NOMO-1 (cell line): Measurements from ENCODE around the gene PASK.

ENCODE experiments used
- DNase-seq, 2 experiments: peaks; one replicate each; lab custom pipeline; 2025; ENCODE audit not compliant: unreplicated experiment in 2 of 2; lab: John Stamatoyannopoulos, UW

PASK gene

GRCh38 chr2:241182126-241182525 is 32.9 kb upstream of the PASK start:
- DNase-seq, result no peak

- no peak for DNase-seq
Observed at GRCh38 chr2:241180495-241180894, 31.2 kb upstream of the PASK start.

DNA sequence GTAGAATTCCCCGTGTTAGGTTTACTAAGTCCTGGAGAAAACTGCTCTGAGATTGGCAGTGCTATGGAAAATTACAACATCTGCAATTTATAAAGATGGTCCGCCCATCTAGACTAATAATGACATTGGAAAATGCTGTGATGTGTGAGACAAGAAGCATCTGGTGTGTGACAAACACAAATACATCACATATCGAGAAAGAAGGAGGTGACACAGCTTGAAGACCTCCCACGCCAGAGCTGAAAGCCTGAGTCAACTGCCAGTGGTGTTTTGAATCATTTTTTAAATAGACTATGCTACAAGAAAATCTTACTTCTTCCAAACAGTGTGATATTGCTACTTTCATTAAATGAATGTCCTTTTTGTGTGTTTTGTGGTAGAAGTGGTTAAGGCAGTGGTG is 30.6 kb upstream of the PASK start:
- DNase-seq, result no peak

DNA sequence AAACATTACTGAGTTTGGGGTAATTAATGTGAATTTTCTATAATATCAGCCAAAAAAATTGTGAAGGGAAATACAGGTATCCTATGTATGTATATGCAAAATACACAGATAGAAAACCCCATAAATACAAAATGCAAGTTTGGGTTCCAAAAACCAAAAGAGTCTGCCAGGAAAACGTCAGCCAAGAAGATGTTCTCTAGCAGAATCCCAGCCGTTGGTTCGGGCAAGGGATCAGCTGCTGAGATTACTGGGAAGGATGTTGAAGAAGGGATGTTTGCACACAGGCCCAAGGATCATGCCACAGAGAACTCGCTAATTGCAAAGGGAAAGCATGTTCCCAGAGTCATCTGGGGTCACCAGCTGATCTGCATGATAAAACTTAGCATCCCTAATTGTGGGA is 29.7 kb upstream of the PASK start:
- no peak for DNase-seq

DNA sequence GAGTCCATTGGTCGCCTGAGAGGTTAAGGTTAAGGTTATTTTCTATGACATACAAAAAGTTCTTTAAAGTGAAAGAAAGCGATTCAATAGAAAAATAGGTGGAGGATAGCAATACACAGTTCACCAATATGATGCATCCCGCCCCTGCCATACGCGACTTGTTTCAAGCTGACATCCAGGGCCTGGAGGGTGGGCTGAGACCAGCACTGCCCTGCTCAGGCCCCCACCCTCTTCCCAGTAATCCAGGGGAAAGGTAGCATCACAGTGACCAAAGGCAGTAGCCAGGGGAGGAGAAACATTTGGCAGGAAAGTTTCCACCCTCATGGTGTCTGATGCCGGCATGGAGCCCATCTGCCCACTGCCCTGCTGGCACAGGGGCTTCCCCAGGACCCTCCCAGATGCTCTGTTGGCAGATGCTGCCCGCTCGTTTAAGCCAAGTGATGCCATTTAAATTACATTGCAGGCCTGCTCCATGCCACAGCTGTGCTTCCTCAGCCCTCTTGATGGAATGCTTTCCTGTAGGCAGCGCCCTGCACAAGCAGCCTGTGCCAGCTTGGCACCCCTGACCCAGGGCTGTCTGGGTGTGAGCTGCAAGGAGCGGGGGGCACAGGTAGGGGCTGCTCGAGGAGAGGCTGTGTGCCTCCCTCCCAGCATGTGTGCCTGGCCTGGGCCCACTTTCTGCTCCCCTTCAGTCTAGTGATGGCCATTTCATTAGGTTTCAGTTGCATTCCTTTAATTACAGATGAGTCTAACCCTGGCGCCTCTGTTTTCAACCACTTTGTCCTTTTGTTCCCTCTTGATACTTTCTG is 28.5 kb upstream of the PASK start:
- no peak for DNase-seq

DNA sequence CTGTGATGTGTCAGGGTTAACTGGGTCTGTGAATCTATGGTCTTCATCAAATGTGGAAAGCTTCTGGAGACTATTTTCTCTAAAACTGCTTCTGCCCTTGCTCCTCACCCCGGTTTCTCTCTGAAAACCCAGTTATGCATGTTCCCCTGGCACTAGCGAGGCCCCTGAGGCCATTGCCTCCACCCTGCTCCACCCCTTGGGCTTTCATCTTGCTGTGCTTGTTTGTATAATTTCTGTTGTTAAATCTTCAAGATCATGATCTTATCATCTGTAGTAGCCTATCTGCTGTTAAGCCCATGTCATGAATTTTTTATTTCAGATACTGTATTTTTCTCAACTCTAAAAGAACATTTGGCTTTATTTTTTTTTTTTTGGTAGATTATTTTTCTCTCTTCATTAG is 24.3 kb upstream of the PASK start:
- no peak for DNase-seq

- DNase-seq, result no peak
Observed at GRCh38 chr2:241168366-241168765, 19.1 kb upstream of the PASK start.

DNA sequence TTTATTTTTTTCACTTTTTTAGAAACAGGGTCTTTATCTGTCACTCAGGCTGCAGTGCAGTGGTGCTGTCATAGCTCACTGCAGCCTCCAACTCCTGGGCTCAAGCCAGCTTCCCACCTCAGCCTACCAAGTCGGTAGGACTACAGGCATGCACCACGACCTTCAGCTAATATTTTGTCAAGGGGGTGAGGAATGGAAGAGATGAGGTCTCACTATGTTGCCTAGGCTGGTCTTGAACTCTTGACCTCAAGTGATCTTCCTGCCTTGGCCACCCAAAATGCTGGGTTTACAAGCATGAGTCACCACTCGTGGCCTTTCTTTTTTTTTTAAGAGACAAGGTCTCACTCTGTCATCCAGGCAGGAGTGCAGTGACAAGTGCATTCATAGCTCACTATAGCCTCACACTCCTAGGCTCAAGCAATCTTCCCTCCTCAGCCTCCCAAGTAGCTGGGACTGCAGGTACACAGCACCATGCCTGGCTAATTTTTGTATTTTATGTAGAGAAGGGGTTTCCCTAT is 14.4 kb upstream of the PASK start:
- no peak for DNase-seq

DNA sequence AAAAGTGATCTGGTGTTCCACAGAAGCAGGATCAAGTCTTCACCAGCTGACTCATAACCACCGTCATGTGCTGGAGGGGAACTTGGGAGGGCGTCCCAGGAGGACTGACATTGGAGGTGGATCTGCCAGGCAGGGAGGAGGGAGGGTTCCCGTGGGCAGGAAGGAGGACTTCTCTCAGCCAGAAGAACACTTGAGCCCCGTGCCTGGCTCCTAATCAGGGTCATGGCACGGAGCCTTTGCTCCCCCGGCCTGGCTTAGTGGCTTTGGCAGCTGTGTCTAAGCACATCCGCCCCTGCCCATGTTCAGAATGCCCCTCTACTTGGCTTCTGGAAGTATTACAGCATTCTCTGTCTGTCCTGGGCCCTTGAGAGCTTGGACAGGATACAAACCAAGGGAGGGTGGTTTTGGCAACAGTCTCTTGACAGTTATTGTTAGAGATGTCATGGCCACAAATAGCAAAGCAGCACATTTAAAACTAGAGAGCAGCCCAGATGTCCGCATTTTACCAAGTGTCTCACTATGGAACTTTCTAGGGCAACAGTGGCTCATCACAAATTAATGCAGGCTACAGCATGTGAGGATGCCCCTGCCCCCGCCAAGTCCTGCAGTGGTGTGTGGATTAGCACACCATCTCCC is 12.5 kb upstream of the PASK start:
- DNase-seq, result no peak

GRCh38 chr2:241160318-241160717 is 11.0 kb upstream of the PASK start:
- no peak for DNase-seq

DNA sequence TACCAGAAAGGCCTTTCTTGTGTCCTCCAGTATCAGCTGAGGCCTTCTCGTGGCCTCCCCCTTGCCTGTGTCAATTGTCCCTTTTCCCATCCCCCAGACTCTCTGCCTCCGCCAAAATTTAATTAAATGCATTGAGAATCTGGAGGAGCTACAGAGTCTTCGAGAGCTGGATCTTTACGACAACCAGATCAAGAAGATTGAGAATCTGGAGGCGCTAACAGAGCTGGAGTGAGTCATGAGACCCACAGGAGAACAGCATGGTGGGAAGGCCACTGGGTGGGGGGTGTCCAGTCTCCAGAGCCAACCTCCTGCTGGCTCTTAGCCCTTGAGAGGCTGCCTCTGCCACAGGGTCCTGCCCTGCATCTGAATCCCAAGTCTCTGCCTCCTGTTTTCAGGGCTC is 9.8 kb upstream of the PASK start:
- no peak for DNase-seq

GRCh38 chr2:241158546-241158900 is 9.3 kb upstream of the PASK start:
- DNase-seq, result no peak

- DNase-seq, result no peak
Observed at GRCh38 chr2:241157841-241158545, 8.7 kb upstream of the PASK start.

- peak in 1 of 2 experiments; percentile 21 for DNase-seq
Observed at GRCh38 chr2:241156971-241157441, 7.7 kb upstream of the PASK start.

GRCh38 chr2:241155936-241156335 is 6.7 kb upstream of the PASK start:
- no peak for DNase-seq

- DNase-seq, result no peak
Observed at GRCh38 chr2:241154915-241155314, 5.6 kb upstream of the PASK start.

- no peak for DNase-seq
Observed at GRCh38 chr2:241153616-241154015, 4.3 kb upstream of the PASK start.

- DNase-seq, result no peak
Observed at GRCh38 chr2:241151934-241152660, 2.8 kb upstream of the PASK start.

DNA sequence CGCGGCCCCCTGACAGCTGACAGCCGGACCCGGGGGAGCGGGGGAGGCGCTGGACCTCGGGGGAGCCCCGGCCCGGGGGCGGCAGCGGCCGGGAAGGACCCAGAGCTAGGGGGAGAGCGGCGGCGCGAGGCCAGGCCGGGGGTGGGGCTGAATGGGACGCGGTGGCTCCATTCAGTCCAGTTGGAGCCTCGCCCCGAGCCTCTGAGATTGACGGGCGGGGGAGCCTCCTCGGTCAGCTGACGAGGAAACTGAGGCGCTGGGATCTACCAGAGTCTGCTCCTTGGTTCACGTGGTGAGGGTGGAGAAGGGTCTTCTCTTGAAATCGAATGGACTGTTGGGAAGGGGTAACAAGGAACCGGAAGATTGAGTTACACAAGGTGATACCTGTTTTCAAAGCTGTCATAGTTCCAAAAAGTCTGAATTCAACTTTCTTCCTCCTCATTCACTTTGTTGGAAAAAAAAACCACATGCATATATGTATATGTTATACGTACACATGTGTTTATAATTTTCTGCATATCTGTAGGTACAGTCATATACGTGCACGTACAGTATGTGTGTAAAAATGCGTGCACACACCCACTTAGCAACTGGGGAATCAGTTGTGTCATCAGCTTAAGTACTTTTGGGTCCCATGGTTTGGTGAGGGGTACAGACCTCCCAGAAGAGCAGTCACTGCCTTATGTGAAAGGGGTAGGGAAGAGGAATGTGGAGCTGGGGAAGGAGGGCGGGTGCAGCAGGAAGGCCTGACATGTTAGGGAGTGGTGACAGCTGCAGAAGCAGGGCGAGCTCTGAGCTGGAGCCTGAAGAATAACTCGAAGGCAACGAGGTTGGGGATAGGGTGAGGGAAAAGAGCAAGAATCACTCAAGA is 1.6 kb upstream of the PASK start:
- DNase-seq, result peak in 1 of 2 experiments; percentile 0
